ENCODE measurements around the gene TMEM54. TPM values are rescaled to one million over a fixed set of nuclear protein-coding genes. Genes with fewer than 3 reads are reported as not detected.

TMEM54 gene
- total and polyA plus RNA-seq, 2 donors (not counting 1 experiment from before 2014, with no cell fraction given) = 0.13 TPM; not detected in 1

GRCh38 chr1:32867151-32867550 lies 34.0 kb downstream of the TMEM54 start:
- Histone ChIP-seq H3K4me2 (replicated peaks; ENCODE audit: low read depth, low read length, poor library complexity, severe bottlenecking) (no peak overlapping the region), H3K79me2 (ENCODE audit: control insufficient read depth, insufficient read depth, low read length) (no peaks in the 10 kb centered on the region), H4K20me1 (ENCODE audit: control insufficient read depth, insufficient read depth, low read length, poor library complexity, severe bottlenecking) (peaks cover 4% of the 10 kb centered on the region), H2AFZ (ENCODE audit: insufficient read depth, low read depth, low read length, poor library complexity, severe bottlenecking) (no peak overlapping the region), H3K27ac (ENCODE audit: low read length in 2 of 2) (no peak overlapping the region), H3K36me3 (replicated peaks in 1 of 2; ENCODE audit: control extremely low read depth in 1 of 2, control insufficient read depth in 1 of 2, extremely low read depth in 1 of 2, insufficient read depth in 2 of 2, low read length in 1 of 2) (peaks cover 0 to 8% of the 10 kb centered on the region in 2 experiments), H3K9ac (ENCODE audit: low read length) (no peak overlapping the region), H3K4me3 (ENCODE audit: control extremely low read depth in 1 of 5, extremely low read depth in 1 of 5, insufficient read depth in 1 of 5, low read depth in 2 of 5, low read length in 4 of 5) (no peak overlapping the region), H3K27me3 (replicated peaks in 1 of 4; ENCODE audit: control extremely low read depth in 1 of 4, control insufficient read depth in 3 of 4, insufficient read depth in 4 of 4, low read length in 3 of 4) (peaks cover 0 to 25% (median 13%) of the 10 kb centered on the region in 4 experiments), H3K4me1 (ENCODE audit: control insufficient read depth in 2 of 2, insufficient read depth in 2 of 2, low read length in 2 of 2) (peaks cover 17% of the 10 kb centered on the region in 2 donors), H3K9me3 (ENCODE audit: control extremely low read depth in 1 of 3, control insufficient read depth in 2 of 3, insufficient read depth in 1 of 3, low read length in 2 of 3) (peaks cover 0 to 3% (median 0%) of the 10 kb centered on the region in 3 donors)
- Mint-ChIP-seq H3K9me3 (ENCODE audit: insufficient read depth) (no peaks in the 10 kb centered on the region), H3K27ac (no peak overlapping the region), H3K4me1 (peaks cover 24% of the 10 kb centered on the region), H3K27me3 (peaks cover 21% of the 10 kb centered on the region), H3K4me3 (no peak overlapping the region)
- ChIA-PET CTCF (interaction anchor here (1.1 kb wide), 1 partner anchor 347 kb away, joined by 3 read pairs; no protein-coding TSS in a partner anchor), POLR2A (no interaction called here)
- no peak for DNase-seq
- WGBS (ENCODE audit: insufficient coverage) = 88% methylated on average over 4 of the region's 5 CpGs
- ATAC-seq (ENCODE audit: low read depth) = no peak
- TF ChIP-seq CTCF (IDR thresholded peaks at IDR 0.05) = no peak
- TF ChIP-seq EZH2 (IDR thresholded peaks at IDR 0.05; ENCODE audit: borderline replicate concordance, insufficient read depth, low read depth, low read length, poor library complexity, severe bottlenecking) = no peak
- intact Hi-C loops (cut with micrococcal nuclease) = no loop called here

- Mint-ChIP-seq H3K27me3 (peaks cover 9% of the 10 kb centered on the region), H3K4me3 (no peak overlapping the region), H3K4me1 (peaks cover 12% of the 10 kb centered on the region), H3K27ac (no peak overlapping the region), H3K9me3 (ENCODE audit: insufficient read depth) (no peaks in the 10 kb centered on the region)
- intact Hi-C loops (cut with micrococcal nuclease) = no loop called here
- Histone ChIP-seq H2AFZ (ENCODE audit: insufficient read depth, low read depth, low read length, poor library complexity, severe bottlenecking) (no peak overlapping the region), H3K9ac (ENCODE audit: low read length) (no peak overlapping the region), H3K4me3 (ENCODE audit: control extremely low read depth in 1 of 5, extremely low read depth in 1 of 5, insufficient read depth in 1 of 5, low read depth in 2 of 5, low read length in 4 of 5) (no peak overlapping the region), H3K36me3 (replicated peaks in 1 of 2; ENCODE audit: control extremely low read depth in 1 of 2, control insufficient read depth in 1 of 2, extremely low read depth in 1 of 2, insufficient read depth in 2 of 2, low read length in 1 of 2) (peaks cover 2 to 16% of the 10 kb centered on the region in 2 experiments), H3K4me2 (replicated peaks; ENCODE audit: low read depth, low read length, poor library complexity, severe bottlenecking) (no peak overlapping the region), H3K79me2 (ENCODE audit: control insufficient read depth, insufficient read depth, low read length) (no peaks in the 10 kb centered on the region), H3K9me3 (ENCODE audit: control extremely low read depth in 1 of 3, control insufficient read depth in 2 of 3, insufficient read depth in 1 of 3, low read length in 2 of 3) (peaks cover 0 to 3% (median 0%) of the 10 kb centered on the region in 3 donors), H3K27me3 (replicated peaks in 1 of 4; ENCODE audit: control extremely low read depth in 1 of 4, control insufficient read depth in 3 of 4, insufficient read depth in 4 of 4, low read length in 3 of 4) (peaks cover 0 to 11% (median 4%) of the 10 kb centered on the region in 4 experiments), H3K4me1 (ENCODE audit: control insufficient read depth in 2 of 2, insufficient read depth in 2 of 2, low read length in 2 of 2) (peaks cover 4 to 5% of the 10 kb centered on the region in 2 donors), H3K27ac (ENCODE audit: low read length in 2 of 2) (no peak overlapping the region), H4K20me1 (ENCODE audit: control insufficient read depth, insufficient read depth, low read length, poor library complexity, severe bottlenecking) (peaks cover 4% of the 10 kb centered on the region)
- POLR2A ChIA-PET = no interaction called here
- WGBS (ENCODE audit: insufficient coverage) = no CpG with 5 or more reads among the region's 3 CpGs
- CTCF ChIA-PET = interaction anchor here (1.1 kb wide), 1 partner anchor 345 kb away, joined by 3 read pairs; no protein-coding TSS in a partner anchor
- TF ChIP-seq EZH2 (IDR thresholded peaks at IDR 0.05; ENCODE audit: borderline replicate concordance, insufficient read depth, low read depth, low read length, poor library complexity, severe bottlenecking) = no peak
- no peak for TF ChIP-seq CTCF (IDR thresholded peaks at IDR 0.05)
- ATAC-seq (ENCODE audit: low read depth) = no peak
- no peak for DNase-seq
Measured at GRCh38 chr1:32865639-32866405, 35.4 kb downstream of the TMEM54 start.
